GM21423 (cell line): ENCODE measurements around the gene CHRNA7.
"Not testable (repeated sequence)": the region's sequence is repeated elsewhere in the genome, so short reads cannot be mapped to it uniquely, and the experiment has no call there.

Source experiments
- ATAC-seq: cut with Tn5 transposase; IDR thresholded peaks from one replicate; pipeline ENCODE4 v1.9.1; 2021; ENCODE audit warnings: mild to moderate bottlenecking, moderate library complexity; ENCODE audit not compliant: unreplicated experiment

The CHRNA7 gene

DNA sequence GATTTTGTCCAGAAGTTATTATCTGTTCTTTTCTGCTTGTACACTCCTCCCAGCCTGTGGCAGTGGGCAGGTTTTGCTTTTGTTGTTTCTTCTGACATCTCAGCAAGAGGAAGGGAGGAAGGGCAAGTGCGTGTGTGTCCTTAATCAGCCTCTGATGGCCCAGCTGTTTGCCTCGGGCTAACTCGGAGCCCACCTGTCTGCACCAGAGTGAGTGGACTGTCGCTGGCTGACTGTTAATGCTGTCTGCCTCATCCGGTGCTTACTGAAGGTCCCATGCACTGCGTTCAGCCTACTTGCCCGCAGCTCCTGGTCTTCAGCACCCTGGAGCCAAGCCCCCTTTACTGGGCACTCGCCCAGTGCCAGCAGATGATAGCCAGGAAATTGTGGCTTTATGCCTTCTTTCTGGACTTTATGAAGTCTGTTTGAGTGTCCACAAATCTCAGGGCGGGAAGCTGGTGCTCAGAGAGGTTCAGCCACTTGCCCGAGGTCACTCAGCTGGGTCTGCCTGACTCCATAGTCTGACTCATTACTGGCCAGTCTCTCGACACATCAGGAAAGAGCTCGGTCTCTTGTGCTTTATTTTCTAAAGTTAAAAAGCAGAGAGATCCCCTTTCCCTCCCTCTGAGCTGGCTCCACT is 89.5 kb downstream of the CHRNA7 start:
- ATAC-seq = no peak

- ATAC-seq = no peak
Measured at GRCh38 chr15:32120577-32121383, 90.5 kb downstream of the CHRNA7 start.

- ATAC-seq = no peak
Measured at GRCh38 chr15:32121384-32121695, 91.0 kb downstream of the CHRNA7 start.

DNA sequence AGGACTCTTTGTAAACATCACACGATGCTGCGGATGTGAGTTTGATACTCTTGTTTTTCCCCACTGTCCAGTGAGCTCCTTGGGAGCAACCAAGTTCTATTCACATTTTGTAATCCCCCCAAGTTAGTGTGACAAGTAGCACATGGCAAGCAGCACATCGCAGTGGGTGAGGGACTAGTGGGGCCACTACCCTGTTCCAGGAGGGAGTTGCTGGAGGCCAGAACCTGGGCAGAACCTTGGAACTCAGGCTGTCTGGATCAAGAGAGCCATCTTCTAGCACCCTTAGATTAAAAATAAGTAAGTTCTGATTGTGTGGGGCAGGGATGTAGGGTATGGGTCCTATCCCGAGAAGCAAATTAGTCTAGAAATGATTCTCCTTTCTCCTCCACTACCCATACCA is 91.7 kb downstream of the CHRNA7 start:
- no peak for ATAC-seq

DNA sequence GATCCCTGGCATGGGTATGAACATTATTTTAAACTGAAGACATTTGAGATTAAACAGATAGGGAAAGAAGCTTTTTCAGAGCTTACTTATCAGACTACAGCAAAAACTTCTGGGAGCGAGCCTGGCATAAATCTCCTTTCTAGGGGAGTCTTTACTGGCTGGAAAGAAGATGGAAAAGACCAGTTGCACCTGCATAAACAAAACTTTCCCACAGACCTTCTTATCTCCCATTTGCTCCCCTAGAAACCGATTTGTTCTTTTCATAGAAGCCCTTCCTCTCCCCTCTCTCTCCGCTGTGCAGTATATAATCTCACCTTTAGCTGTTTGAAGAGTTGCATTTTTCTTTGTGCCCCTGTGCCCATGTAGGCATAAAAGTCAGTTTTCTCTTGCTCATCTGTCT is 93.2 kb downstream of the CHRNA7 start:
- ATAC-seq = no peak

- ATAC-seq = no peak
Measured at GRCh38 chr15:32124726-32125125, 94.4 kb downstream of the CHRNA7 start.

DNA sequence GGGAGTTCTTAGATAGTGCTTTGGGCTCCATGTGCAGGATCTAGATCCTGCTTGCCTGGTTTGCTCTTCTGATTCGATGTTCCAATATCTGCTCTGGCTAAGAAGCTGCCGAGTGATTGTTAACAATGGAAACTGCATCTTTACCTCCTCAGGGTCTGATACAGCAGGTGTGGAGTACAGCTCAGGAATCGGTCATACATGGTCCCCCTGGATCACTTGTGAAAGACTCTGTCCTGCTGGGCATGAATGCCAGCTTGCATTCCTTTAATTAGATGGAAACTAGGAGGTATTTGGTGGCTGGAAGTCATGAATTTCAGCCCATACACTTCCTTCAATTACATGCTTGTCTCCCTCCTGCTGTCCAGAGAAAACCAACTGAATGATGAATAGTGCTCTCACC is 95.3 kb downstream of the CHRNA7 start:
- no peak for ATAC-seq

DNA sequence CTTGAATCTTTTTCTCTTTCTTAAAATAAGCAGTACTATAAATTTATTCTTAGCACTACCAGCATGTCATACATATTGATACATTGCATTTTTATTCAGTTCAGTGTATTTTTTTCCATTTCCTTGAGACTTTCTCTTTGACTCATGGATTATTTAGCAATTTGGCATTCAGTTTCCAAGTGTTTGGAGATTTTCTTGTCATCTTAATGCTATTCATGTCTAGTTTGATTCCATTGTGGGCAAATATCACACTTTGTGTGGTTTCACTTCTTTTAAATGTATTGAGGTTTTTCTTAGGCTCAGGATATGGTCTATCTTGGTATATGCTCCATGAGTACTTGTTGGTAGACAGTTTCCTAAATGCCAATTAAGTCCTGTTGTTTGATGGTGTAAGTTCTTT is 99.5 kb downstream of the CHRNA7 start:
- no peak for ATAC-seq

- no peak for ATAC-seq
Measured at GRCh38 chr15:32130823-32131222, 100.5 kb downstream of the CHRNA7 start.

- ATAC-seq = no peak
Measured at GRCh38 chr15:32131803-32132202, 101.5 kb downstream of the CHRNA7 start.

DNA sequence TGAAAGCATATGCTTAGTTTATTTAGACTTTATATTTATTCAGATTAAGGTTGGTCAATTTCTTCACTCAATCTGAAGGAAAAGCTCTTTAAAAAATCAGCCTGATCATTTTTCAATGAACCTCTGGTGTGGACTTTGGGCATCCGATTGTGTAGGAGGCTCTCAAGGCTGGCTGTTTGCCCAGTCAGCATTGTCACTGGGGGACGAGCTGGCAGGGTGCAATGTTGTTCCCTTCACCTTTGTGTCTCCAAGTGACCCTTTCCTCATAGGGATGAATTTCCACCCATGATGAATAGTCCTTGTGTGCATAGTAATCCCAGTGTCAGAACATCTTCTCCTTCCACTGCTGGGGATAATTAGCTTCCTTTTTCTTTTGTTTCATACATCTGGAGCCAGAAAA is 102.5 kb downstream of the CHRNA7 start:
- no peak for ATAC-seq

GRCh38 chr15:32134842-32135241 is 104.5 kb downstream of the CHRNA7 start:
- ATAC-seq = no peak

- ATAC-seq = no peak
Measured at GRCh38 chr15:32135335-32135734, 105.0 kb downstream of the CHRNA7 start.

DNA sequence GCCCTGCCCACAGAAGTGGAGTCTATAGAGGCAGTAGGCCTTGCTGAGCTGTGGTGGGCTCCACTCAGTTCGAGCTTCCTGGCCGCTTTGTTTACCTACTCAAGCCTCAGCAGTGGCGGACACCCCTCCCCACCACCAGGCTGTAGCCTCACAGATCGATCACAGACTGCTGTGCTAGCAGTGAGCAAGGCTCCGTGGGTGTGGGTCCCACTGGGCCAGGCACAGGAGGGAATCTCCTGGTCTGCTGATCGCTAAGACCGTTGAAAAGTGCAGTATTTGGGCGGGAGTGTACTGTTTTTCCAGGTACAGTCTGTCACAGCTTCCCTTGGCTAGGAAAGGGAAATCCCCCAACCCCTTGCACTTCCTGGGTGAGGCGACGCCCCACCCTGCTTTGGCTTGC is 115.2 kb downstream of the CHRNA7 start:
- not testable (repeated sequence) for ATAC-seq

- no peak for ATAC-seq
Measured at GRCh38 chr15:32148833-32149555, 118.7 kb downstream of the CHRNA7 start.

DNA sequence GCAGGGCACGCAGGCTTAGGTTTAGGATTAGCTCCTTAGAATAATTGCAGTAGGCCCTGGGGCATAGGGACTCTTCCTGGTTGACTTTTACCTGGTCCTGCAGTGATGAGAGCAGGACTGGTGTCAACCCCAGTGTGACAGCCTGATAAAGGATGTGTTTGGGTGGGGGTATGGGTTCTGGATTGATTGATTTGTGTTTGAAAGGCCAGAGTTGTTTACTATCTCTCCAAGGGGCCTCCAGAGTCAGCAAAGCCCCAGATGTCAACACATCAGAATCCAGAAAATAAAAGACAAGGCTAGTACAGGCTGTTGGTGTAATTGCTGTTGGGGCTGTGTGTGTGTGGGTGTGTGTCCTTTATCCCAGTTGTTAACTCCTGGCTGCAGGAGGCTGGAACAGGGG is 122.3 kb downstream of the CHRNA7 start:
- ATAC-seq = no peak

- not testable (repeated sequence) for ATAC-seq
Measured at GRCh38 chr15:32153868-32154623, 123.7 kb downstream of the CHRNA7 start.

DNA sequence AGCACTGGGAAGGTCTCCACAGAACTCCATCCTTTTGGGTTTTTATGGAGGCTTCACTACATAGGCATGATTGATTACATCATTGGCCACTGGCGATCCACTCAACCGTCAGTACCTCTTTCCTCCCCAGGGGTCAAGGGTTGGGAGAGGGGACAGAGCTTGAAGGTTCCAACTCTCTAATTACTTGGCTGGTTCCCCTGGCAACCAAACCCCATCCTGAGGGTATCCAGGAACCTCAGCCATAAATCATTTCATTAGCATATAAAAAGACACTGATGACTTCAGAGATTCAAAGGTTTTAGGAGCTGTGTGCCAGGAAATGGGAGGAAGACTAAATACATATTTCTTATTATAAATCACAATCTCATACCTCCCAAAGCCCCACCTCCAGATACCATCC is 131.8 kb downstream of the CHRNA7 start:
- not testable (repeated sequence) for ATAC-seq

DNA sequence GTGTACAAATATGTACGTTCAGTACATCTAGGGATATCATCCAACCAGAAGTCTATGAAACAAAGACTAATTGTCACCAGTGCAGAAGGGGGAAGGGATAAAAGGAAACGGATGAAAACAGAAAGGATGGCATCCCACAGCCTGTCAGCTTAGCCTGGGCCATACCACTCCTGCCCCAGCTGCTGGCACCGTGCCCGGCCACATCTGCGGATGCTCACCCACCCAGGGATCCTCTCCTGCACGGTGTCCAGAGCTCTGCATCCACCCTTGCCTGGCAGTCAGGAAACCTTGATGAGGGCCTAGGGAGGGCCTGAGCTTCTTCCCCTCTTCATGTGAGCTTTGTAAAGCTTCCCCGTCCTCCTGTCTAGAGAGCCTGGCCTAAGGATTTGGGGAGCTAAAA is 133.8 kb downstream of the CHRNA7 start:
- ATAC-seq = not testable (repeated sequence)

GRCh38 chr15:32164747-32165146 is 134.4 kb downstream of the CHRNA7 start:
- not testable (repeated sequence) for ATAC-seq

DNA sequence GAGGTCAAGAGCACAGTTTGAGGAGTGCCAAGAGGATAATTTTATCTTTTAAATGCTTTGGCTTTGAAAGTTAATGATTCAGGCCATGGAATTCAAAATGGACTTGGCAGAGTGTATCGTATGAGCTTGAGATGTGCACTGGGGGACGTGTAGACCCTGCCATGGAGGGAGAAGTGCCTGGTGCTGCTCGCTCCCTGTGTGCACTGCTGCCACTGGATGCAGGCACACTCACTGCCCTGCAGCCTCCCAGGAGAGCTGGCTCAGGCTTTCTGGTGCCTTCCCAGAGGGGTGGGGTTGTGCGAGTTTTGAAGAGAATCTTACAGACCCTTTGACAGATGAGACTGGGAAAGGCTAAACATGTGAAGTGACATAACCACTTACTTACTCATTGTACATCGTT is 135.5 kb downstream of the CHRNA7 start:
- ATAC-seq = not testable (repeated sequence)
